NCI-H345 treated with DMSO at 0.1 percent for 48 hours (cell line): ENCODE measurements around the gene MORC1.
"Not testable (repeated sequence)": the region's sequence is repeated elsewhere in the genome, so short reads cannot be mapped to it uniquely, and the experiment has no call there.

Experiments used
- DNase-seq: peaks from one replicate; lab custom pipeline; 2025; ENCODE audit not compliant: unreplicated experiment; lab: John Stamatoyannopoulos, UW

The MORC1 gene

GRCh38 chr3:109112946-109113760 is 4.8 kb downstream of the MORC1 start:
- no peak for DNase-seq

GRCh38 chr3:109109574-109109973 is 8.4 kb downstream of the MORC1 start:
- no peak for DNase-seq

- no peak for DNase-seq
These were observed 19.8 kb downstream of the MORC1 start for GRCh38 chr3:109098079-109098644.

- no peak for DNase-seq
These were observed 22.8 kb downstream of the MORC1 start for GRCh38 chr3:109095166-109095565.

- DNase-seq, result no peak
These were observed 24.4 kb downstream of the MORC1 start for GRCh38 chr3:109093561-109093960.

- DNase-seq, result no peak
These were observed 26.1 kb downstream of the MORC1 start for GRCh38 chr3:109091846-109092245.

- DNase-seq, result no peak
These were observed 28.7 kb downstream of the MORC1 start for GRCh38 chr3:109089265-109089664.

GRCh38 chr3:109081746-109082510 is 36.0 kb downstream of the MORC1 start:
- DNase-seq, result no peak

GRCh38 chr3:109080090-109080489 is 37.8 kb downstream of the MORC1 start:
- DNase-seq, result not testable (repeated sequence)

GRCh38 chr3:109073116-109073515 is 44.8 kb downstream of the MORC1 start:
- no peak for DNase-seq

GRCh38 chr3:109072194-109072593 is 45.7 kb downstream of the MORC1 start:
- DNase-seq, result no peak

- DNase-seq, result no peak
These were observed 46.4 kb downstream of the MORC1 start for GRCh38 chr3:109071350-109072142.

GRCh38 chr3:109070211-109070610 is 47.7 kb downstream of the MORC1 start:
- no peak for DNase-seq

GRCh38 chr3:109066864-109067263 is 51.1 kb downstream of the MORC1 start:
- no peak for DNase-seq

- DNase-seq, result no peak
These were observed 58.7 kb downstream of the MORC1 start for GRCh38 chr3:109059264-109059663.

GRCh38 chr3:109057616-109058015 is 60.3 kb downstream of the MORC1 start:
- no peak for DNase-seq

GRCh38 chr3:109057056-109057455 is 60.9 kb downstream of the MORC1 start:
- DNase-seq, result no peak

GRCh38 chr3:109050591-109051167 is 67.3 kb downstream of the MORC1 start:
- DNase-seq, result no peak

GRCh38 chr3:109047366-109047765 is 70.6 kb downstream of the MORC1 start:
- DNase-seq, result no peak

GRCh38 chr3:109045271-109046040 is 72.5 kb downstream of the MORC1 start:
- no peak for DNase-seq
